Activated CD4-positive, alpha-beta T cell treated with anti-CD3 and anti-CD28 coated beads, Interleukin-2, amount 10 ng/mL, durations not matched to agents 24 days and 14 days (primary cell): ENCODE results near the gene IL4R. TPM values are rescaled to one million over a fixed set of nuclear protein-coding genes. Genes with fewer than 3 reads are reported as not detected.

Experiments
- DNase-seq: peaks from one replicate; pipeline ENCODE4 v3.0.0; 2022
- H3K27ac Mint-ChIP-seq: one replicate; pipeline ENCODE4 v1.8.0; 2022; ENCODE audit warnings: mild to moderate bottlenecking, mixed read lengths
- H3K27me3 Mint-ChIP-seq: one replicate; pipeline ENCODE4 v1.8.0; 2022; ENCODE audit warnings: mixed read lengths
- H3K36me3 Mint-ChIP-seq: one replicate; pipeline ENCODE4 v1.8.0; 2022; ENCODE audit warnings: low read depth, mild to moderate bottlenecking, mixed read lengths
- H3K4me1 Mint-ChIP-seq: one replicate; pipeline ENCODE4 v1.8.0; 2021; ENCODE audit warnings: mixed read lengths
- H3K4me3 Mint-ChIP-seq: one replicate; pipeline ENCODE4 v1.8.0; 2022; ENCODE audit warnings: mild to moderate bottlenecking, moderate library complexity, mixed read lengths
- H3K9me3 Mint-ChIP-seq: one replicate; pipeline ENCODE4 v1.8.0; 2021; ENCODE audit warnings: mixed read lengths
- intact Hi-C: fragments of 100-400 bp; cut with micrococcal nuclease; formaldehyde crosslinking; loops from one replicate; pipeline ENCODE4 v1.15.1; 2023
- total RNA-seq: library from RNA; stranded (reverse); gene quantifications from 2 replicates; pipeline ENCODE4 v1.2.3, GENCODE V29; 2022

Gene IL4R
- total RNA-seq, 1 donor from 2014 or later: 375 TPM

- no peak for DNase-seq
- Mint-ChIP-seq H3K27ac (peak overlapping the region; percentile 97), H3K9me3 (no peaks in the 10 kb centered on the region), H3K4me3 (peak overlapping the region; percentile 100), H3K27me3 (no peaks in the 10 kb centered on the region), H3K36me3 (peaks cover 38% of the 10 kb centered on the region), H3K4me1 (peaks cover 37% of the 10 kb centered on the region)
- intact Hi-C loops: no loop called here
Observed at GRCh38 chr16:27400751-27401620, 87.2 kb downstream of the IL4R start.

GRCh38 chr16:27401768-27402568 lies 88.2 kb downstream of the IL4R start, which contains the start of gene IL21R:
TSS of gene IL21R (plus strand) at chr16:27402174. CDS start at chr16:27430072, 27,898 bp downstream.
- H3K4me3 Mint-ChIP-seq: peak within 1 kb of the TSS; percentile 100
- no peaks in the 10 kb centered on the region for H3K9me3 Mint-ChIP-seq
- peak within 1 kb of the TSS; percentile 97 for H3K27ac Mint-ChIP-seq
- no peaks in the 10 kb centered on the region for H3K27me3 Mint-ChIP-seq
- H3K4me1 Mint-ChIP-seq: peaks cover 47% of the 10 kb centered on the region
- peak; percentile 94 for DNase-seq
- intact Hi-C loops: loop anchor here (1.0 to 2.0 kb wide), 4 partner anchors 28 to 804 kb away; no protein-coding TSS in a partner anchor
- H3K36me3 Mint-ChIP-seq: peaks cover 46% of the 10 kb centered on the region

GRCh38 chr16:27402569-27402963 lies 88.8 kb downstream of the IL4R start:
- Mint-ChIP-seq H3K27me3 (no peaks in the 10 kb centered on the region), H3K4me3 (peak overlapping the region; percentile 100), H3K9me3 (no peaks in the 10 kb centered on the region), H3K36me3 (peaks cover 50% of the 10 kb centered on the region), H3K27ac (peak overlapping the region; percentile 97), H3K4me1 (peaks cover 51% of the 10 kb centered on the region)
- DNase-seq: no peak
- intact Hi-C loops: loop anchor here (1.0 to 2.0 kb wide), 4 partner anchors 28 to 804 kb away; no protein-coding TSS in a partner anchor

GRCh38 chr16:27402964-27403600 lies 89.3 kb downstream of the IL4R start:
- peaks cover 56% of the 10 kb centered on the region for H3K4me1 Mint-ChIP-seq
- peak overlapping the region; percentile 97 for H3K27ac Mint-ChIP-seq
- intact Hi-C loops: loop anchor here (1.0 to 2.0 kb wide), 5 partner anchors 29 to 805 kb away; no protein-coding TSS in a partner anchor
- peak; percentile 81 for DNase-seq
- peak overlapping the region; percentile 100 for H3K4me3 Mint-ChIP-seq
- H3K36me3 Mint-ChIP-seq: peaks cover 55% of the 10 kb centered on the region
- H3K9me3 Mint-ChIP-seq: no peaks in the 10 kb centered on the region
- no peaks in the 10 kb centered on the region for H3K27me3 Mint-ChIP-seq

GRCh38 chr16:27403601-27403992 lies 89.8 kb downstream of the IL4R start:
- DNase-seq: no peak
- Mint-ChIP-seq H3K27me3 (no peaks in the 10 kb centered on the region), H3K36me3 (peaks cover 60% of the 10 kb centered on the region), H3K4me1 (peaks cover 60% of the 10 kb centered on the region), H3K9me3 (no peaks in the 10 kb centered on the region), H3K27ac (peak overlapping the region; percentile 97), H3K4me3 (peak overlapping the region; percentile 100)
- intact Hi-C loops: loop anchor here (1.0 to 2.0 kb wide), 2 partner anchors 53 to 166 kb away; no protein-coding TSS in a partner anchor

GRCh38 chr16:27404163-27404823 lies 90.5 kb downstream of the IL4R start:
- H3K27me3 Mint-ChIP-seq: no peaks in the 10 kb centered on the region
- peak; percentile 73 for DNase-seq
- intact Hi-C loops: no loop called here
- H3K9me3 Mint-ChIP-seq: no peaks in the 10 kb centered on the region
- peak overlapping the region; percentile 97 for H3K27ac Mint-ChIP-seq
- H3K4me1 Mint-ChIP-seq: peaks cover 60% of the 10 kb centered on the region
- peaks cover 62% of the 10 kb centered on the region for H3K36me3 Mint-ChIP-seq
- peak overlapping the region; percentile 100 for H3K4me3 Mint-ChIP-seq

- H3K4me3 Mint-ChIP-seq: peak overlapping the region; percentile 100
- intact Hi-C loops: no loop called here
- H3K36me3 Mint-ChIP-seq: peaks cover 75% of the 10 kb centered on the region
- peaks cover 60% of the 10 kb centered on the region for H3K4me1 Mint-ChIP-seq
- H3K27ac Mint-ChIP-seq: peak overlapping the region; percentile 98
- H3K27me3 Mint-ChIP-seq: no peaks in the 10 kb centered on the region
- H3K9me3 Mint-ChIP-seq: no peaks in the 10 kb centered on the region
- peak; percentile 81 for DNase-seq
Observed at GRCh38 chr16:27405546-27406451, 92.0 kb downstream of the IL4R start.

GRCh38 chr16:27406511-27407128 lies 92.8 kb downstream of the IL4R start:
- H3K9me3 Mint-ChIP-seq: peaks cover 1% of the 10 kb centered on the region
- no peaks in the 10 kb centered on the region for H3K27me3 Mint-ChIP-seq
- H3K27ac Mint-ChIP-seq: peak overlapping the region; percentile 98
- intact Hi-C loops: no loop called here
- peaks cover 83% of the 10 kb centered on the region for H3K36me3 Mint-ChIP-seq
- peaks cover 52% of the 10 kb centered on the region for H3K4me1 Mint-ChIP-seq
- peak overlapping the region; percentile 100 for H3K4me3 Mint-ChIP-seq
- peak; percentile 72 for DNase-seq

- peaks cover 55% of the 10 kb centered on the region for H3K4me1 Mint-ChIP-seq
- peak; percentile 73 for DNase-seq
- peak overlapping the region; percentile 98 for H3K27ac Mint-ChIP-seq
- intact Hi-C loops: no loop called here
- peak overlapping the region; percentile 100 for H3K4me3 Mint-ChIP-seq
- H3K9me3 Mint-ChIP-seq: peaks cover 6% of the 10 kb centered on the region
- H3K36me3 Mint-ChIP-seq: peaks cover 88% of the 10 kb centered on the region
- no peaks in the 10 kb centered on the region for H3K27me3 Mint-ChIP-seq
Observed at GRCh38 chr16:27407133-27407532, 93.4 kb downstream of the IL4R start.

GRCh38 chr16:27408012-27408601 lies 94.3 kb downstream of the IL4R start:
- peaks cover 12% of the 10 kb centered on the region for H3K9me3 Mint-ChIP-seq
- DNase-seq: peak; percentile 79
- H3K27ac Mint-ChIP-seq: peak overlapping the region; percentile 98
- intact Hi-C loops: loop anchor here (1.0 kb wide), 6 partner anchors 18 to 205 kb away; partner anchors contain the start of gene KDM8
- peak overlapping the region; percentile 100 for H3K4me3 Mint-ChIP-seq
- peaks cover 62% of the 10 kb centered on the region for H3K4me1 Mint-ChIP-seq
- no peaks in the 10 kb centered on the region for H3K27me3 Mint-ChIP-seq
- H3K36me3 Mint-ChIP-seq: peaks cover 88% of the 10 kb centered on the region

- Mint-ChIP-seq H3K27me3 (no peaks in the 10 kb centered on the region), H3K4me3 (peak overlapping the region; percentile 100), H3K9me3 (peaks cover 12% of the 10 kb centered on the region), H3K27ac (peak overlapping the region; percentile 98), H3K4me1 (peaks cover 66% of the 10 kb centered on the region), H3K36me3 (peaks cover 88% of the 10 kb centered on the region)
- intact Hi-C loops: loop anchor here (1.0 kb wide), 6 partner anchors 18 to 205 kb away; partner anchors contain the start of gene KDM8
- peak; percentile 66 for DNase-seq
Observed at GRCh38 chr16:27408602-27409031, 94.8 kb downstream of the IL4R start.
